C4-2B (cell line): ENCODE measurements around the gene AEBP1.

Source experiments
- ZFX ChIP-seq: fragments of 450-650 bp; IDR thresholded peaks from 2 replicates; pipeline ENCODE4 v1.6.1; 2017
- TF ChIP-seq, protein P1 (sequence below): fragments of 450-650 bp; conservative IDR thresholded peaks from 2 replicates; pipeline ENCODE4 v1.5.1; 2017; ENCODE audit warnings: mild to moderate bottlenecking

- TF ChIP-seq, protein P1, sequence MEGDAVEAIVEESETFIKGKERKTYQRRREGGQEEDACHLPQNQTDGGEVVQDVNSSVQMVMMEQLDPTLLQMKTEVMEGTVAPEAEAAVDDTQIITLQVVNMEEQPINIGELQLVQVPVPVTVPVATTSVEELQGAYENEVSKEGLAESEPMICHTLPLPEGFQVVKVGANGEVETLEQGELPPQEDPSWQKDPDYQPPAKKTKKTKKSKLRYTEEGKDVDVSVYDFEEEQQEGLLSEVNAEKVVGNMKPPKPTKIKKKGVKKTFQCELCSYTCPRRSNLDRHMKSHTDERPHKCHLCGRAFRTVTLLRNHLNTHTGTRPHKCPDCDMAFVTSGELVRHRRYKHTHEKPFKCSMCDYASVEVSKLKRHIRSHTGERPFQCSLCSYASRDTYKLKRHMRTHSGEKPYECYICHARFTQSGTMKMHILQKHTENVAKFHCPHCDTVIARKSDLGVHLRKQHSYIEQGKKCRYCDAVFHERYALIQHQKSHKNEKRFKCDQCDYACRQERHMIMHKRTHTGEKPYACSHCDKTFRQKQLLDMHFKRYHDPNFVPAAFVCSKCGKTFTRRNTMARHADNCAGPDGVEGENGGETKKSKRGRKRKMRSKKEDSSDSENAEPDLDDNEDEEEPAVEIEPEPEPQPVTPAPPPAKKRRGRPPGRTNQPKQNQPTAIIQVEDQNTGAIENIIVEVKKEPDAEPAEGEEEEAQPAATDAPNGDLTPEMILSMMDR, result no peak
- TF ChIP-seq ZFX, result no peak
Measured at GRCh38 chr7:44064791-44065430, 39.2 kb upstream of the AEBP1 start.
